WTC11 (cell line): Measurements from ENCODE around the gene SLC10A3.
"Not testable (repeated sequence)": the region's sequence is repeated elsewhere in the genome, so short reads cannot be mapped to it uniquely, and the experiment has no call there.

Source experiments
- CREM ChIP-seq: sonication (generic); formaldehyde crosslinking; IDR thresholded peaks from 2 replicates; pipeline ENCODE4 v1.8.1; 2022; ENCODE audit warnings: mild to moderate bottlenecking, missing genetic modification reagents, moderate library complexity
- GRHL2 ChIP-seq: fragments of 250-450 bp; sonication (Bioruptor Pico); IDR thresholded peaks from 2 replicates; pipeline ENCODE4 v1.8.0; 2022; ENCODE audit warnings: mild to moderate bottlenecking, moderate library complexity; ENCODE audit not compliant: insufficient replicate concordance, severe bottlenecking
- JAZF1 ChIP-seq: fragments of 250-450 bp; sonication (Bioruptor Pico); IDR thresholded peaks from 2 replicates; pipeline ENCODE4 v1.9.0; 2021; ENCODE audit warnings: moderate library complexity, mild to moderate bottlenecking, inconsistent platforms
- NR3C1 ChIP-seq: sonication (generic); formaldehyde crosslinking; conservative IDR thresholded peaks from 2 replicates; pipeline ENCODE4 v1.8.1; 2023; ENCODE audit warnings: low read depth, mild to moderate bottlenecking, missing genetic modification reagents
- SOX15 ChIP-seq: fragments of 250-450 bp; sonication (Bioruptor Pico); IDR thresholded peaks from 2 replicates; pipeline ENCODE4 v1.9.0; 2021; ENCODE audit warnings: mild to moderate bottlenecking
- TCF7 ChIP-seq: sonication (generic); formaldehyde crosslinking; IDR thresholded peaks from 2 replicates; pipeline ENCODE4 v1.8.0; 2022; ENCODE audit warnings: mild to moderate bottlenecking, low read depth, missing genetic modification reagents, moderate library complexity
- ZNF671 ChIP-seq: fragments of 250-450 bp; sonication (Bioruptor Pico); IDR thresholded peaks from 2 replicates; pipeline ENCODE4 v1.8.0; 2021; ENCODE audit warnings: mild to moderate bottlenecking
- TF ChIP-seq, protein P1 (sequence below): fragments of 200-600 bp; IDR thresholded peaks from 2 replicates; pipeline ENCODE4 v1.8.0; 2022; ENCODE audit warnings: antibody characterized with exemption
- TF ChIP-seq, protein P2 (sequence below): sonication (generic); formaldehyde crosslinking; IDR thresholded peaks from 2 replicates; pipeline ENCODE4 v1.8.1; 2023; ENCODE audit warnings: mild to moderate bottlenecking, missing genetic modification reagents, moderate library complexity
- TF ChIP-seq, protein P3 (sequence below): sonication (generic); formaldehyde crosslinking; IDR thresholded peaks from 2 replicates; pipeline ENCODE4 v1.8.1; 2023; ENCODE audit warnings: mild to moderate bottlenecking, missing genetic modification reagents
- TF ChIP-seq, protein P4 (sequence below): fragments of 250-450 bp; sonication (Bioruptor Pico); IDR thresholded peaks from 2 replicates; pipeline ENCODE4 v1.9.0; 2021; ENCODE audit warnings: mild to moderate bottlenecking

DNA sequence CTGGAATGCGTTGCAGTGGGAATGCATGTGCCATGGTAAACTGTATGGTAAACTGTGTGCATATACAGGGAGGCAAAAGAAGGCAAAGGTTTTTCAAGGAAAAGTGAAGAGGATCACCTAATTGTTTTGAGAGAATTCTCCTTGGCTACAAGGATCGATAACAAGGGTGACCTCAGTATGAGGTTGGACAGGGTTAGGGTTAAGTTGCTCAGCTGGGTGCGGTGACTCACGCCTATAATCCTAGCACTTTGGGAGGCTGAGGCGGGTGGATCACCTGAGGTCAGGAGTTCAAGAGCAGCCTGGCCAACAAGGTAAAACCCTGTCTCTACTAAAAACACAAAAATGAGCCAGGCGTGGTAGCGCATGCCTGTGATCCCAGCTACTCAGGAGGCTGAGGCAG, 11.0 kb upstream of the SLC10A3 start:
- TF ChIP-seq, protein P1, sequence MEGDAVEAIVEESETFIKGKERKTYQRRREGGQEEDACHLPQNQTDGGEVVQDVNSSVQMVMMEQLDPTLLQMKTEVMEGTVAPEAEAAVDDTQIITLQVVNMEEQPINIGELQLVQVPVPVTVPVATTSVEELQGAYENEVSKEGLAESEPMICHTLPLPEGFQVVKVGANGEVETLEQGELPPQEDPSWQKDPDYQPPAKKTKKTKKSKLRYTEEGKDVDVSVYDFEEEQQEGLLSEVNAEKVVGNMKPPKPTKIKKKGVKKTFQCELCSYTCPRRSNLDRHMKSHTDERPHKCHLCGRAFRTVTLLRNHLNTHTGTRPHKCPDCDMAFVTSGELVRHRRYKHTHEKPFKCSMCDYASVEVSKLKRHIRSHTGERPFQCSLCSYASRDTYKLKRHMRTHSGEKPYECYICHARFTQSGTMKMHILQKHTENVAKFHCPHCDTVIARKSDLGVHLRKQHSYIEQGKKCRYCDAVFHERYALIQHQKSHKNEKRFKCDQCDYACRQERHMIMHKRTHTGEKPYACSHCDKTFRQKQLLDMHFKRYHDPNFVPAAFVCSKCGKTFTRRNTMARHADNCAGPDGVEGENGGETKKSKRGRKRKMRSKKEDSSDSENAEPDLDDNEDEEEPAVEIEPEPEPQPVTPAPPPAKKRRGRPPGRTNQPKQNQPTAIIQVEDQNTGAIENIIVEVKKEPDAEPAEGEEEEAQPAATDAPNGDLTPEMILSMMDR = not testable (repeated sequence)
- TF ChIP-seq ZNF671; NR3C1 (CRISPR knock-in tag); GRHL2 (CRISPR knock-in tag); JAZF1 (CRISPR knock-in tag); CREM (CRISPR knock-in tag); TCF7; SOX15: not testable (repeated sequence)
- TF ChIP-seq, protein P2, sequence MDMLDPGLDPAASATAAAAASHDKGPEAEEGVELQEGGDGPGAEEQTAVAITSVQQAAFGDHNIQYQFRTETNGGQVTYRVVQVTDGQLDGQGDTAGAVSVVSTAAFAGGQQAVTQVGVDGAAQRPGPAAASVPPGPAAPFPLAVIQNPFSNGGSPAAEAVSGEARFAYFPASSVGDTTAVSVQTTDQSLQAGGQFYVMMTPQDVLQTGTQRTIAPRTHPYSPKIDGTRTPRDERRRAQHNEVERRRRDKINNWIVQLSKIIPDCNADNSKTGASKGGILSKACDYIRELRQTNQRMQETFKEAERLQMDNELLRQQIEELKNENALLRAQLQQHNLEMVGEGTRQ (CRISPR knock-in tag) = not testable (repeated sequence)
- TF ChIP-seq, protein P3, sequence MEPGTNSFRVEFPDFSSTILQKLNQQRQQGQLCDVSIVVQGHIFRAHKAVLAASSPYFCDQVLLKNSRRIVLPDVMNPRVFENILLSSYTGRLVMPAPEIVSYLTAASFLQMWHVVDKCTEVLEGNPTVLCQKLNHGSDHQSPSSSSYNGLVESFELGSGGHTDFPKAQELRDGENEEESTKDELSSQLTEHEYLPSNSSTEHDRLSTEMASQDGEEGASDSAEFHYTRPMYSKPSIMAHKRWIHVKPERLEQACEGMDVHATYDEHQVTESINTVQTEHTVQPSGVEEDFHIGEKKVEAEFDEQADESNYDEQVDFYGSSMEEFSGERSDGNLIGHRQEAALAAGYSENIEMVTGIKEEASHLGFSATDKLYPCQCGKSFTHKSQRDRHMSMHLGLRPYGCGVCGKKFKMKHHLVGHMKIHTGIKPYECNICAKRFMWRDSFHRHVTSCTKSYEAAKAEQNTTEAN (CRISPR knock-in tag) = not testable (repeated sequence)
- TF ChIP-seq, protein P4, sequence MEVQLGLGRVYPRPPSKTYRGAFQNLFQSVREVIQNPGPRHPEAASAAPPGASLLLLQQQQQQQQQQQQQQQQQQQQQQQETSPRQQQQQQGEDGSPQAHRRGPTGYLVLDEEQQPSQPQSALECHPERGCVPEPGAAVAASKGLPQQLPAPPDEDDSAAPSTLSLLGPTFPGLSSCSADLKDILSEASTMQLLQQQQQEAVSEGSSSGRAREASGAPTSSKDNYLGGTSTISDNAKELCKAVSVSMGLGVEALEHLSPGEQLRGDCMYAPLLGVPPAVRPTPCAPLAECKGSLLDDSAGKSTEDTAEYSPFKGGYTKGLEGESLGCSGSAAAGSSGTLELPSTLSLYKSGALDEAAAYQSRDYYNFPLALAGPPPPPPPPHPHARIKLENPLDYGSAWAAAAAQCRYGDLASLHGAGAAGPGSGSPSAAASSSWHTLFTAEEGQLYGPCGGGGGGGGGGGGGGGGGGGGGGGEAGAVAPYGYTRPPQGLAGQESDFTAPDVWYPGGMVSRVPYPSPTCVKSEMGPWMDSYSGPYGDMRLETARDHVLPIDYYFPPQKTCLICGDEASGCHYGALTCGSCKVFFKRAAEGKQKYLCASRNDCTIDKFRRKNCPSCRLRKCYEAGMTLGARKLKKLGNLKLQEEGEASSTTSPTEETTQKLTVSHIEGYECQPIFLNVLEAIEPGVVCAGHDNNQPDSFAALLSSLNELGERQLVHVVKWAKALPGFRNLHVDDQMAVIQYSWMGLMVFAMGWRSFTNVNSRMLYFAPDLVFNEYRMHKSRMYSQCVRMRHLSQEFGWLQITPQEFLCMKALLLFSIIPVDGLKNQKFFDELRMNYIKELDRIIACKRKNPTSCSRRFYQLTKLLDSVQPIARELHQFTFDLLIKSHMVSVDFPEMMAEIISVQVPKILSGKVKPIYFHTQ = not testable (repeated sequence)
